Bronchial epithelial cell (primary cell): ENCODE measurements around the gene ZFYVE26. TPM values are rescaled to one million over a fixed set of nuclear protein-coding genes. Genes with fewer than 3 reads are reported as not detected.
A peak's percentile ranks its signal among the peaks of the same experiment; 100 is the strongest.

Experiments used
- DNase-seq: peaks from one replicate; pipeline ENCODE4 v3.0.0-alpha.2; 2010; ENCODE audit warnings: low read depth
- FAIRE-seq: peaks from 2 replicates; lab custom pipeline; 2011; peaks lifted over from hg19 to GRCh38; lab: Jason Lieb, UNC
- H3K27me3 ChIP-seq: 2 replicates; pipeline ENCODE4 v1.5.1; 2011; ENCODE audit warnings: low read length; ENCODE audit not compliant: control insufficient read depth, insufficient read depth
- H3K36me3 ChIP-seq: 2 replicates; pipeline ENCODE4 v1.5.1; 2011; ENCODE audit warnings: low read length; ENCODE audit not compliant: control insufficient read depth, insufficient read depth
- H3K4me3 ChIP-seq: 2 replicates; pipeline ENCODE4 v1.5.1; 2011; ENCODE audit warnings: mild to moderate bottlenecking, low read depth, low read length, control low read depth
- total RNA-seq: library from RNA; depleted of rRNA; stranded (reverse); fragments of >200 nt; gene quantifications from 2 replicates; pipeline ENCODE4 v1.2.1, GENCODE V29; 2014
- TF ChIP-seq, protein P1 (sequence below): IDR thresholded peaks from 2 replicates; pipeline ENCODE4 v1.5.1; 2011; ENCODE audit warnings: mild to moderate bottlenecking, moderate library complexity, low read length, control low read depth, inconsistent platforms; ENCODE audit not compliant: insufficient read depth, severe bottlenecking

ZFYVE26 gene
- 11.3 and 13.2 TPM in 2 replicates for total RNA-seq

- no peak for FAIRE-seq
- peak within 1 kb of the TSS; percentile 73 for H3K4me3 ChIP-seq
- no peaks in the 10 kb centered on the region for H3K27me3 ChIP-seq
- TF ChIP-seq, protein P1, sequence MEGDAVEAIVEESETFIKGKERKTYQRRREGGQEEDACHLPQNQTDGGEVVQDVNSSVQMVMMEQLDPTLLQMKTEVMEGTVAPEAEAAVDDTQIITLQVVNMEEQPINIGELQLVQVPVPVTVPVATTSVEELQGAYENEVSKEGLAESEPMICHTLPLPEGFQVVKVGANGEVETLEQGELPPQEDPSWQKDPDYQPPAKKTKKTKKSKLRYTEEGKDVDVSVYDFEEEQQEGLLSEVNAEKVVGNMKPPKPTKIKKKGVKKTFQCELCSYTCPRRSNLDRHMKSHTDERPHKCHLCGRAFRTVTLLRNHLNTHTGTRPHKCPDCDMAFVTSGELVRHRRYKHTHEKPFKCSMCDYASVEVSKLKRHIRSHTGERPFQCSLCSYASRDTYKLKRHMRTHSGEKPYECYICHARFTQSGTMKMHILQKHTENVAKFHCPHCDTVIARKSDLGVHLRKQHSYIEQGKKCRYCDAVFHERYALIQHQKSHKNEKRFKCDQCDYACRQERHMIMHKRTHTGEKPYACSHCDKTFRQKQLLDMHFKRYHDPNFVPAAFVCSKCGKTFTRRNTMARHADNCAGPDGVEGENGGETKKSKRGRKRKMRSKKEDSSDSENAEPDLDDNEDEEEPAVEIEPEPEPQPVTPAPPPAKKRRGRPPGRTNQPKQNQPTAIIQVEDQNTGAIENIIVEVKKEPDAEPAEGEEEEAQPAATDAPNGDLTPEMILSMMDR, result no peak
- peak; percentile 94 for DNase-seq
- H3K36me3 ChIP-seq, result no peaks in the 10 kb centered on the region
Measured at GRCh38 chr14:67816326-67817002, at the start of gene ZFYVE26. Gene ZFYVE26 (minus strand): TSS chr14:67816590. CDS start chr14:67815963, 627 bp downstream.

DNA sequence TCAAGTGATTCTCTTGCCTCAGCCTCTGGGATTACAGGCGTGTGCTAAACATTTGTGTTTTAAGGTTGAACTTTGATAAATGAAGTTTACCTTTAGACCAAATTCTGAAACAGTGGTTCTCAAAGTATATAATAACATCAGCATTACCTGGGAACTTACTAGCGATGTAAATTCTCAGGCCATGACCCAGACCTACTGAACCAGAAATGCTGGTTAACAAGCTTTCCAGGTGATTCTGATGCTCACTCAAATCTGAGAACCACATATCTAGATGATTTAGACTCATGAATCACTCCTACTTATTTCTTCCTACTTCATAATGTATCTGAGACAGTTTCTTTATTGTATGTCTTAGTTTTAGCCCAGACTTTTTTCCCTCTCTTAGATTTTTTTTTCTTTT is 46.8 kb upstream of the ZFYVE26 start:
- Histone ChIP-seq H3K4me3 (no peak overlapping the region), H3K36me3 (no peaks in the 10 kb centered on the region), H3K27me3 (no peaks in the 10 kb centered on the region)
- DNase-seq (peak; percentile 70), FAIRE-seq (no peak)
- TF ChIP-seq, protein P1, result no peak

DNA sequence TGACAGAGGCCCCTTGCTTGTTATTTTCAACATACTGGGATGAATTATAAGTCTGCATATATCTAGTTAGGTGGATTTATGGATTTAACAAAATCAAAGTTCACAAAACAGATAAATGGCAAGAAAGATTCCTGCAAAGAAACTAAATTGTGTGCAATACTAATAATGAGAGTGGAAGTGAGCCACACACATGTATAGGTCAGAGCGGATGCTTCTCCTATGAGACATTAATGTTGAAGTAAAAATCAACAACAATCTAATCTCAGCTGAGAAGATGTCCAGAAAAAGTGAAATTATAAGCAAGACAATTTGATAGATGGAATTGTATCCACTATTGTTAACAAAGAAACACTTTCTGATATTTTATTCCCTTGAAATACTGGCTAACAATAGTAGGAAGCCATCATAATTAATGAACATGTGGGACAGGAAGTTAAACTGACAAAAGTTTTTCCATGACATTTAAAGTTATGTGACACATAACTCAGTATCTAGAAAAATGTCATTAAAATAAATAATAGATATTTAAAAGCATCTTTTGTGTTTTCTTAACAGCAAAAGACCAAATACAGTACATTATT is 42.9 kb upstream of the ZFYVE26 start:
- FAIRE-seq (no peak), DNase-seq (no peak)
- Histone ChIP-seq H3K27me3 (no peaks in the 10 kb centered on the region), H3K36me3 (no peaks in the 10 kb centered on the region), H3K4me3 (no peak overlapping the region)
- TF ChIP-seq, protein P1, result no peak

GRCh38 chr14:67857778-67858350 is 41.5 kb upstream of the ZFYVE26 start:
- FAIRE-seq, result no peak
- DNase-seq, result no peak
- no peaks in the 10 kb centered on the region for H3K27me3 ChIP-seq
- TF ChIP-seq, protein P1, result no peak
- no peaks in the 10 kb centered on the region for H3K36me3 ChIP-seq
- H3K4me3 ChIP-seq, result no peak overlapping the region

- Histone ChIP-seq H3K27me3 (no peaks in the 10 kb centered on the region), H3K4me3 (no peak overlapping the region), H3K36me3 (no peaks in the 10 kb centered on the region)
- TF ChIP-seq, protein P1, result no peak
- FAIRE-seq (no peak), DNase-seq (no peak)
Measured at GRCh38 chr14:67856827-67857226, 40.4 kb upstream of the ZFYVE26 start.
